Transverse colon (tissue), 3 donors: ENCODE results near the gene RALGPS1.

Source experiments
- CTCF ChIP-seq, 5 experiments: fragments of 200-600 bp in 3 of 5; fragments of 450-650 bp in 2 of 5; sonication (generic) in 3 of 5; IDR thresholded peaks; 1 replicate in 2 of 5; 2 replicates in 3 of 5; pipeline ENCODE4 v1.5.1; 2016 to 2017; ENCODE audit warnings: antibody characterized with exemption in 5 of 5, inconsistent platforms in 3 of 5, mild to moderate bottlenecking in 2 of 5, moderate library complexity in 1 of 5
- POLR2A ChIP-seq: fragments of 450-650 bp; IDR thresholded peaks from one replicate; pipeline ENCODE4 v1.6.1; 2016; ENCODE audit warnings: antibody characterized with exemption, mild to moderate bottlenecking, moderate library complexity

GRCh38 chr9:127193483-127193882, 278.9 kb downstream of the RALGPS1 start:
- no peak for TF ChIP-seq CTCF (IDR thresholded peaks at IDR 0.05)
- no peak for TF ChIP-seq POLR2A
